Esophagus muscularis mucosa (tissue), 4 donors: ENCODE data around the gene DOCK1. TPM values are rescaled to one million over a fixed set of nuclear protein-coding genes. Genes with fewer than 3 reads are reported as not detected.

ENCODE experiments used
- DNase-seq: peaks from one replicate; pipeline ENCODE4 v3.0.0-alpha.2; 2017; ENCODE audit errors: extremely low spot score
- H3K27ac ChIP-seq, 4 donors: fragments of 200-600 bp; sonication (generic); replicated peaks in 1 of 4; 1 replicate in 3 of 4; 2 replicates in 1 of 4; pipeline ENCODE4 v1.5.1; 2016 to 2019; ENCODE audit warnings: mild to moderate bottlenecking in 1 of 4
- H3K27me3 ChIP-seq, 4 donors: fragments of 200-600 bp; sonication (generic); one replicate each; pipeline versions ENCODE4 v1.5.1 to v1.6.0; 2016 to 2019
- H3K36me3 ChIP-seq, 4 donors: fragments of 200-600 bp; sonication (generic); one replicate each; pipeline ENCODE4 v1.5.1; 2016 to 2019
- H3K4me1 ChIP-seq, 4 donors: fragments of 200-600 bp; sonication (generic); one replicate each; pipeline ENCODE4 v1.5.1; 2016 to 2019
- H3K4me3 ChIP-seq, 4 donors: fragments of 200-600 bp; sonication (generic); 1 replicate in 2 of 4; 2 replicates in 2 of 4; pipeline ENCODE4 v1.5.1; 2016 to 2019; ENCODE audit warnings: mild to moderate bottlenecking in 4 of 4, moderate library complexity in 1 of 4
- H3K9me3 ChIP-seq, 4 donors: fragments of 200-600 bp; sonication (generic); 1 replicate in 3 of 4; 2 replicates in 1 of 4; pipeline ENCODE4 v1.5.1; 2016 to 2019
- CTCF ChIP-seq, 3 experiments: fragments of 200-600 bp in 2 of 3; fragments of 450-650 bp in 1 of 3; sonication (generic) in 2 of 3; IDR thresholded peaks; one replicate each; pipeline ENCODE4 v1.5.1; 2017 to 2019; ENCODE audit warnings: antibody characterized with exemption in 3 of 3, mild to moderate bottlenecking in 2 of 3, moderate library complexity in 1 of 3
- EP300 ChIP-seq: sonication (generic); formaldehyde crosslinking; IDR thresholded peaks from one replicate; pipeline ENCODE4 v1.6.1; 2017; ENCODE audit warnings: antibody characterized with exemption
- POLR2A ChIP-seq: fragments of 450-650 bp; IDR thresholded peaks from one replicate; pipeline ENCODE4 v1.6.1; 2017; ENCODE audit warnings: antibody characterized with exemption, moderate library complexity, mild to moderate bottlenecking, low read depth
- POLR2AphosphoS5 ChIP-seq, 2 donors: sonication (generic); formaldehyde crosslinking; IDR thresholded peaks; one replicate each; pipeline ENCODE4 v1.6.1; 2017; ENCODE audit warnings: antibody characterized with exemption in 2 of 2
- WGBS: methylation state at CpG from one replicate; pipeline ENCODE4 v1.1.5; 2018; 5-methylcytosine and 5-hydroxymethylcytosine counted together
- intact Hi-C: fragments of 100-400 bp; cut with DNase I; formaldehyde crosslinking; loops from one replicate; pipeline ENCODE4 v1.15.1; 2023
- total RNA-seq, 4 donors: library from RNA; depleted of rRNA; stranded (reverse); fragments of >200 nt; gene quantifications; one replicate each; pipeline versions ENCODE4 v1.1.0 to v1.2.1, GENCODE V29; 2016

DOCK1 gene
- total RNA-seq, 4 donors from 2014 or later: 41.4 to 60.3 (median 55.3) TPM

DNA sequence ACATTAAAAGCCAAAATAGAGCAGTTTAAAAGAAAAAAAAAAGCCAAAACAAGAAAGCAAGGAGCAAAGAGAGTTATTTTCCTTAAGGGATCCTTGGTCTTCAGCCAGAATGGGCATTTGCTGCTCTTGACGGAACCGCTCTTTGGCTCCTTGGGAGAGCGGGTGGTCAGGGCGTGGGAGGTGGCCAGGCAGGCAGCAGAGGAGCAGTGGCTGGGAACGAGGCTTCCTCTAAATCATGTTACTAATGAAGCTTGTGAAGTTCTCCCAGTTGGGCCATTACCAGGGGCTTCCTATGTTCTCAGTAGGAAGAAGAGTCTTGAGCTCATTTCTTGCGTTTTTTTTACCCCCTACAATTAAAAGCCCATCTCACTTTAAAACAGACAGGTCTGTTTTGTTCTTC is 116.6 kb downstream of the DOCK1 start:
- 87% methylated on average over 6 of the region's 6 CpGs for WGBS
- intact Hi-C loops: loop anchor here (10.0 kb wide), 1 partner anchor 117 kb away; the partner anchor contains the start of gene DOCK1
- Histone ChIP-seq H3K27ac (no peak overlapping the region), H3K36me3 (peaks cover 7 to 67% (median 46%) of the 10 kb centered on the region in 4 donors), H3K9me3 (no peaks in the 10 kb centered on the region), H3K4me3 (no peak overlapping the region), H3K4me1 (peaks cover 0 to 17% (median 17%) of the 10 kb centered on the region in 4 donors), H3K27me3 (no peaks in the 10 kb centered on the region)
- TF ChIP-seq POLR2AphosphoS5 (IDR thresholded peaks at IDR 0.05) (no peak), POLR2A (no peak), EP300 (no peak), CTCF (IDR thresholded peaks at IDR 0.05) (no peak)
- DNase-seq: no peak

- TF ChIP-seq CTCF (IDR thresholded peaks at IDR 0.05): no peak
- no peak for TF ChIP-seq POLR2A
- TF ChIP-seq EP300: no peak
- peak; percentile 53 to 78 for TF ChIP-seq POLR2AphosphoS5 (IDR thresholded peaks at IDR 0.05)
- H3K36me3 ChIP-seq: peaks cover 16 to 65% (median 47%) of the 10 kb centered on the region in 4 donors
- 37% methylated on average over 13 of the region's 13 CpGs for WGBS
These were observed 119.6 kb downstream of the DOCK1 start for GRCh38 chr10:127024685-127025435.

GRCh38 chr10:127027786-127028185 is 122.6 kb downstream of the DOCK1 start:
- no peaks in the 10 kb centered on the region for H3K9me3 ChIP-seq
- no peak for DNase-seq
- WGBS: 97% methylated on average over 9 of the region's 9 CpGs
- no peak overlapping the region for H3K4me3 ChIP-seq
- H3K4me1 ChIP-seq: peaks cover 0 to 17% (median 17%) of the 10 kb centered on the region in 4 donors
- no peak overlapping the region for H3K27ac ChIP-seq
- intact Hi-C loops: loop anchor here (10.0 kb wide), 1 partner anchor 123 kb away; the partner anchor contains the start of gene DOCK1
- TF ChIP-seq CTCF (IDR thresholded peaks at IDR 0.05): no peak
- no peak for TF ChIP-seq POLR2AphosphoS5 (IDR thresholded peaks at IDR 0.05)
- no peak for TF ChIP-seq POLR2A
- no peak for TF ChIP-seq EP300
- peaks cover 27 to 80% (median 62%) of the 10 kb centered on the region in 4 donors for H3K36me3 ChIP-seq
- H3K27me3 ChIP-seq: no peaks in the 10 kb centered on the region

More at GRCh38 chr10:127024685-127025435, 119.6 kb downstream of the DOCK1 start:
- Histone ChIP-seq H3K4me3 (no peak overlapping the region), H3K27ac (peak overlapping the region; percentile 64 to 80 (median 74)), H3K9me3 (no peaks in the 10 kb centered on the region), H3K4me1 (peaks cover 0 to 17% (median 17%) of the 10 kb centered on the region in 4 donors), H3K27me3 (no peaks in the 10 kb centered on the region)
- no peak for DNase-seq
- intact Hi-C loops: loop anchor here (10.0 kb wide), 1 partner anchor 120 kb away; the partner anchor contains the start of gene DOCK1

- Histone ChIP-seq H3K36me3 (peaks cover 31 to 80% (median 66%) of the 10 kb centered on the region in 4 donors), H3K27me3 (no peaks in the 10 kb centered on the region), H3K4me1 (peaks cover 0 to 17% (median 17%) of the 10 kb centered on the region in 4 donors), H3K4me3 (no peak overlapping the region), H3K9me3 (no peaks in the 10 kb centered on the region), H3K27ac (no peak overlapping the region)
- intact Hi-C loops: loop anchor here (10.0 kb wide), 1 partner anchor 124 kb away; the partner anchor contains the start of gene DOCK1
- 99% methylated on average over 8 of the region's 8 CpGs for WGBS
- TF ChIP-seq CTCF (IDR thresholded peaks at IDR 0.05) (no peak), POLR2AphosphoS5 (IDR thresholded peaks at IDR 0.05) (no peak), EP300 (no peak), POLR2A (no peak)
- DNase-seq: no peak
These were observed 123.3 kb downstream of the DOCK1 start for GRCh38 chr10:127028556-127028955.
